Measurements from ENCODE around the gene ADGRA1. TPM values are rescaled to one million over a fixed set of nuclear protein-coding genes. Genes with fewer than 3 reads are reported as not detected.

Gene ADGRA1
- total RNA-seq, 2 donors from 2014 or later, result not detected

DNA sequence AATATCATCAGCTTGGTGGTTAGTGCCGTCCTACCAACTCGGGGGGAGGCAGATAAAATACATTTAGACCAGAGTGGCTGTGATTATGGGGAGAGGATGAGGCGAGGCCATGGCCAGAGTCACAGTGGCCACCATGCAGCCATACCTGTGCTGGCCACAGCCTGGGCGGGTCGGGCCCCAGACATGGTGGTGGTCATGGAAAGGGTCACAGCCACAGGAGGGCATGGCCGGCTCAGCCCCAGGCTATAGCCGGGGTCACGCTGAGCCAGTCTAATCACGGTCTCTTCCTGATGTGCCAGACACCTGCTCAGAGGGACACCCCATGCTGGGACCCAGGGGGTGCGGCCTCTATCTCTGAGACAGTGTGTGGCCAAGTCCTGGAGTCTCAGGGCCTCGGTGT lies 10.2 kb downstream of the ADGRA1 start:
- Mint-ChIP-seq H3K4me3 (no peak overlapping the region), H3K27ac (no peak overlapping the region), H3K9me3 (no peaks in the 10 kb centered on the region), H3K27me3 (ENCODE audit: low read depth) (peaks cover 10% of the 10 kb centered on the region), H3K4me1 (ENCODE audit: low read depth) (no peaks in the 10 kb centered on the region), H3K36me3 (ENCODE audit: insufficient read depth in 2 of 2) (no peaks in the 10 kb centered on the region)
- no peak for DNase-seq
- no peak for ATAC-seq (replicated peaks in 1 of 2)

DNA sequence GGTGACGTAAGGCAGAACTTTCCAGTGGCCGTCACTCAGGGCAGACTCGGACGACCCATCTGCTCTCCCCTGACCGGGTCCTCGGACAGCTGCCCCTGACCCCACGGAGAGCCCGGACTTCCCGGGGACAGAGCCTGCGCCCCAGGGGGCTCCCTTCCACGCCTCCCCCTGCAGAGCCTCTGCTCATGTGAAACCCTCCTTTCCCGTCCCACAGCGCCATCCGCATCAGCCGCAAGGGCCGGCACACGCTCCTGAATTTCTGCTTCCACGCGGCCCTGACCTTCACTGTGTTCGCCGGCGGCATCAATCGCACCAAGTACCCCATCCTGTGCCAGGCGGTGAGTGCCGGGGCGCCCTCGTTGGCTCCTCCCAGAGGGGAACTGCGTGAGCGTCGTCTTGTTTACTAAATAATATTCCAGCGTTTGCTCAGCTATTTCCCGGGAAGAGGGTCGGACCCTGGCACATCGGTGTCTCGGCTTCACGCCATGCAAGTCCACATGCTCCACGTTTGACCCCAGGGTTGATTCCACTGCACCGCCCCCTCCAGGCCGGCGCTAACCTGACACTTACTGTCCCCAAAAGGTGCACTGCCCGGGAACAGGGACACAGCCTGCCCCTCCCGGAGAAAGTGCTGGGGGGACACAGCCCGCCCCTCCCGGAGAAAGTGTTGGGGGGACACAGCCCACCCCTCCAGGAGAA lies 10.9 kb downstream of the ADGRA1 start:
- peaks cover 10% of the 10 kb centered on the region for H3K27me3 Mint-ChIP-seq (ENCODE audit: low read depth)
- no peaks in the 10 kb centered on the region for H3K36me3 Mint-ChIP-seq (ENCODE audit: insufficient read depth in 2 of 2)
- no peaks in the 10 kb centered on the region for H3K4me1 Mint-ChIP-seq (ENCODE audit: low read depth)
- H3K27ac Mint-ChIP-seq, result no peak overlapping the region
- ATAC-seq (replicated peaks in 1 of 2) (no peak), DNase-seq (no peak)
- no peak overlapping the region for H3K4me3 Mint-ChIP-seq
- H3K9me3 Mint-ChIP-seq, result no peaks in the 10 kb centered on the region

DNA sequence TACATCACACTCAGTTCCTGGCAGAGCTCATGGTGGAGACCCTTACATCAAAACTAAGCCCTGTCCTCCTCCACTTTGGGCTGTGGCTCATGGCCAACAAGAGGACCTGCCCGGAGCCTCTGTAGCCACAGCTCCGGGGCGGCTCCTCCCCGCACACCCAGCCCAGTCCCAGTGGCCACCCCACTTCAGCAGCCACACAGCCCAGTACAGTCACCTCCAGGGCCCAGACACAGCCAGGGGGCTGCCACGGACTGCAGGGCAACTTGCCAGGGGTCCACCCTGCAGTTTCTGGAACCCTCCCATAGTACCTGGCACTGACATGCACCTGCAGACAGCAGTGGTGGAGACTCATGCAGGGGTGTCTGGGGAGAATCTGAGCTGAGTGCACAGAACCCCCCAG lies 11.8 kb downstream of the ADGRA1 start:
- H3K4me3 Mint-ChIP-seq, result no peak overlapping the region
- H3K9me3 Mint-ChIP-seq, result no peaks in the 10 kb centered on the region
- no peak for ATAC-seq (replicated peaks in 1 of 2)
- no peaks in the 10 kb centered on the region for H3K36me3 Mint-ChIP-seq (ENCODE audit: insufficient read depth in 2 of 2)
- no peak for DNase-seq
- H3K27ac Mint-ChIP-seq, result no peak overlapping the region
- H3K4me1 Mint-ChIP-seq (ENCODE audit: low read depth), result no peaks in the 10 kb centered on the region
- H3K27me3 Mint-ChIP-seq (ENCODE audit: low read depth), result peaks cover 10% of the 10 kb centered on the region

DNA sequence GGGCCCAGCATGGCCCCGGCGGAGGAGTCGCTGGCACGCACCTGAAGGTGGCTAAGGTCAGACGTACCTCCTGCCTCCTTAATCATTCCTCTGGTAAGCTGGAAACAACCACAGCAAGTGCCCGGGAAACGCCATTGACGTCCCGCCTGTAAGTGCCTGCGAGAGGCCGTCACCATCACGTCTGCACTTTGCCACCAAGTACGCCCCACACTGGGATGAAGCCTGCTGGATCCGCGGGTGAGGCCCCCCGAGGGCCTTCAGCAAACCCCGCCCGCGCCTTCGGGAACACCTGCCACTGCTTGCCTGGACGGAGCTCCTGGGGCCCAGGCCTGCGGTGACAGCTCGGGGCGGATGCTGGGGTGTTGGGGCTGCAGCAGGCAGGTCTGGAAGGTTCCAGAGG lies 12.5 kb downstream of the ADGRA1 start:
- Mint-ChIP-seq H3K9me3 (no peaks in the 10 kb centered on the region), H3K27ac (no peak overlapping the region), H3K4me1 (ENCODE audit: low read depth) (no peaks in the 10 kb centered on the region), H3K27me3 (ENCODE audit: low read depth) (peaks cover 14% of the 10 kb centered on the region), H3K4me3 (no peak overlapping the region), H3K36me3 (ENCODE audit: insufficient read depth in 2 of 2) (no peaks in the 10 kb centered on the region)
- no peak for DNase-seq
- no peak for ATAC-seq (replicated peaks in 1 of 2)

DNA sequence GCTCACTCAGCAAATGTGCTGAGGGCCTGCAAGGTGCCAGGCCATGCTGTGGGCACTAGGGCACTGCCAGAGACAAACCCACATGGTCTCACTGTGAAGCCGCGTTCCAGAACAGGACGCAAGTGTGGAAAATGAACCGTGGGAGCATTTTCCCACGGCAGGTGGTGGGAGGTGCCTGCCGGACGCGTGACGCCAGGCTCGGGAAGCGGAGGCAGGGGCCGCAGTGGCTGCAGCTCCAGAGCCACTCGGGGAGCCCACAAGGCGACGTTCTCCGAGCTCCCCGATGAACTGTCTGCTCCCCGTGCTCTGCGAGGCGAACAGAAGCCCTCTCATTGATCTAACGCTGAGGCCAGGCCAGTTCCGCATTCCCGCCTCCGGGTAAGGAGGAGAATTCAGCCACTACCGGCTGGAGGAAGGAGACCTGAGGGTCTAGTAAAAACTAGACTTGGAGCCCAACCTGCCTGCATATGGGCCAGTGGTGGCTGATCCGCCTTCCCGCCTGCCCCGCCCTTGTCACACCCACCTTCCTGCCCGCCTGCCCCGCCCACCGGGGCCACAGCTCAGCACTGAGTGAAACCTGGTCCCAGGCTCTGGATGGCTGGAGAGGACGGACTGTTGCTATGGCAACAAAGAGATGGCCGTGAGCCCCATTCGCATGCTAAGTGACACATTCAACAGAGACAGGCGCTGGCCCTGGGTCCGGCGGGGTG lies 13.1 kb downstream of the ADGRA1 start:
- Mint-ChIP-seq H3K27ac (no peak overlapping the region), H3K27me3 (ENCODE audit: low read depth) (peaks cover 16% of the 10 kb centered on the region), H3K4me1 (ENCODE audit: low read depth) (no peaks in the 10 kb centered on the region), H3K9me3 (no peaks in the 10 kb centered on the region), H3K4me3 (no peak overlapping the region), H3K36me3 (ENCODE audit: insufficient read depth in 2 of 2) (no peaks in the 10 kb centered on the region)
- peak; percentile 41 to 43 for DNase-seq
- ATAC-seq (replicated peaks in 1 of 2), result peak; percentile 66 to 71

DNA sequence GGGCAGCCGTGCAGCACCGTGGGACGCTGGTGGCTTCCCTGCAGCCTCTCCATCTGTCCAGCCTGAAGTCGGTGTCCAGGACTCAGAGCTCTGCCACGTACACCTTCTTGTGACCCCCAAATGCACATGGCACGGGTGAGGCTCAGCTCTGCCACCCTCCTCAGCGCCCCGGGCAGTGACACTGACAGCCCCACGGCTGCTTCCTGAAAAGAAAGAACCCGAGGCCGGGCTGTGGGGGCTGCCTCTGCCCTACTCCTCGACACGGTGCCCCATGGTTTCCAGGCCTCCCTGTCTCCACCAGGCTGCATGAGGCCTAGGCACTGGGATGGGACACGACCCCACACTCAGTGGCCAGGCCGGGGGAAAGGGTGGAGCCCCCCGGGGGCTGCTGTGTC lies 13.7 kb downstream of the ADGRA1 start:
- H3K9me3 Mint-ChIP-seq, result no peaks in the 10 kb centered on the region
- H3K36me3 Mint-ChIP-seq (ENCODE audit: insufficient read depth in 2 of 2), result no peaks in the 10 kb centered on the region
- DNase-seq (no peak), ATAC-seq (replicated peaks in 1 of 2) (no peak)
- no peaks in the 10 kb centered on the region for H3K4me1 Mint-ChIP-seq (ENCODE audit: low read depth)
- peaks cover 16% of the 10 kb centered on the region for H3K27me3 Mint-ChIP-seq (ENCODE audit: low read depth)
- no peak overlapping the region for H3K4me3 Mint-ChIP-seq
- no peak overlapping the region for H3K27ac Mint-ChIP-seq

DNA sequence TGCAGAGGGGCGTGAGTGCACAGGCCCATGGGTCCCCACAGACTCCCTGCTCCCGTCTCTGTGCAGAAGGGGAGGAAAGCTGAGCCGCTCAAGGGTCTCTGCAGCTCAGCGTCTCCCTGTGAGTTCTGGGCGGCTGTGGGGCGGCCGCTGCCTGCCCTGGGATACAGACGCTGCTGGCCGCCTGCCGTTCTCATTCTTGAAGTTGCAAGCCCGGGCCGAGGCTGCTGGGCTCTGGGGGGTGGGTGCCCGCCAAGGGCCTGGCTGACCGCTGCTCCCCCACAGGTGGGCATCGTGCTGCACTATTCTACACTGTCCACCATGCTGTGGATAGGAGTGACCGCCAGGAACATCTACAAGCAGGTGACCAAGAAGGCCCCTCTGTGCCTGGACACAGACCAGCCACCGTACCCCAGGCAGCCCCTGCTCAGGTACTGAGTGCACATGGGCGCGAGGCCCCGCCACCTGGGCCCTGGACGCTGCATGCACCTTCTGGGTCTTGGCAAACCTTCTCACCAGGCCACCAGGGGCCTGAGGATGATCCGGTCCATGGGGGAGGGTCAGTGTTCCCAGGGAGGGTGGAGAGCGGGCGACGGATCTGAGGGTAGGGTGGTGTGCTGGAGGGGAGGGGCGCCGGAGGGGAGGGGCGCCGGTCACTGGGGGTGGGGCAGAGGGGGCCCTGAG lies 14.8 kb downstream of the ADGRA1 start:
- H3K4me1 Mint-ChIP-seq (ENCODE audit: low read depth), result no peaks in the 10 kb centered on the region
- no peak overlapping the region for H3K27ac Mint-ChIP-seq
- H3K4me3 Mint-ChIP-seq, result no peak overlapping the region
- peaks cover 6% of the 10 kb centered on the region in 2 donors for H3K9me3 Mint-ChIP-seq
- ATAC-seq (replicated peaks in 1 of 2), result no peak
- H3K27me3 Mint-ChIP-seq (ENCODE audit: low read depth), result peaks cover 16% of the 10 kb centered on the region
- peaks cover 4 to 5% of the 10 kb centered on the region in 2 donors for H3K36me3 Mint-ChIP-seq (ENCODE audit: insufficient read depth in 2 of 2)
- DNase-seq, result no peak

DNA sequence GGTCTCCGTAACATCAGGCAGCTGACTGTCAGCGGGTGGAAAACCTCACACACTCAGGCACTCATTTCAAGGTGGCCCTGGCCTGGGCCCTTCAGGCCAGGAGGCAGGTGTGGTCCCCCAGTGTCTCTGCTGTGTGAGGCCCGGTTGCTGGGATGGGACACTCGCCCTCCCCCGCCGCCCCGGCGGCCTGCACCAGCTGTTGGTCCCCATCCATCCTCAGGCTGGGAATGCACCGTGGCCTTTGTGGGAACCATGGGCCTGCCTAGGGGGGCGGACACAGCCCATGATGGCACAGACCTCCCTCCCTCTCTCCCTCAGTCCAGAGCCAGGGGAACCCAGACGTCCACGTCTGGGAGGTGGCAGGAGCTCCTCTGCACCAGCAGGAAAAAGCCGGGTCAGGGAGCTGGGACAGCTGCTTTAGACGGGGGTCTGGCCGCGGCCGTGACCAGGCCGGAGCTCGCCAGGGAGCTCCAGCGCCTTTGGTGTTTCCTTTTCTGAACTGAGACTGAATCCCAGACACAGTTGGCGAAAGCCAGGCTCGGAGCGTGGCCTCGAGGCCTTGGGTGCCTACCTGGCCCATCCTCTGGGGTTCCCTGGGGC lies 15.7 kb downstream of the ADGRA1 start:
- DNase-seq (no peak), ATAC-seq (replicated peaks in 1 of 2) (no peak)
- peaks cover 5 to 6% of the 10 kb centered on the region in 2 donors for H3K36me3 Mint-ChIP-seq (ENCODE audit: insufficient read depth in 2 of 2)
- H3K4me1 Mint-ChIP-seq (ENCODE audit: low read depth), result no peaks in the 10 kb centered on the region
- H3K4me3 Mint-ChIP-seq, result no peak overlapping the region
- no peak overlapping the region for H3K27ac Mint-ChIP-seq
- peaks cover 16% of the 10 kb centered on the region for H3K27me3 Mint-ChIP-seq (ENCODE audit: low read depth)
- H3K9me3 Mint-ChIP-seq, result peaks cover 7% of the 10 kb centered on the region in 2 donors

DNA sequence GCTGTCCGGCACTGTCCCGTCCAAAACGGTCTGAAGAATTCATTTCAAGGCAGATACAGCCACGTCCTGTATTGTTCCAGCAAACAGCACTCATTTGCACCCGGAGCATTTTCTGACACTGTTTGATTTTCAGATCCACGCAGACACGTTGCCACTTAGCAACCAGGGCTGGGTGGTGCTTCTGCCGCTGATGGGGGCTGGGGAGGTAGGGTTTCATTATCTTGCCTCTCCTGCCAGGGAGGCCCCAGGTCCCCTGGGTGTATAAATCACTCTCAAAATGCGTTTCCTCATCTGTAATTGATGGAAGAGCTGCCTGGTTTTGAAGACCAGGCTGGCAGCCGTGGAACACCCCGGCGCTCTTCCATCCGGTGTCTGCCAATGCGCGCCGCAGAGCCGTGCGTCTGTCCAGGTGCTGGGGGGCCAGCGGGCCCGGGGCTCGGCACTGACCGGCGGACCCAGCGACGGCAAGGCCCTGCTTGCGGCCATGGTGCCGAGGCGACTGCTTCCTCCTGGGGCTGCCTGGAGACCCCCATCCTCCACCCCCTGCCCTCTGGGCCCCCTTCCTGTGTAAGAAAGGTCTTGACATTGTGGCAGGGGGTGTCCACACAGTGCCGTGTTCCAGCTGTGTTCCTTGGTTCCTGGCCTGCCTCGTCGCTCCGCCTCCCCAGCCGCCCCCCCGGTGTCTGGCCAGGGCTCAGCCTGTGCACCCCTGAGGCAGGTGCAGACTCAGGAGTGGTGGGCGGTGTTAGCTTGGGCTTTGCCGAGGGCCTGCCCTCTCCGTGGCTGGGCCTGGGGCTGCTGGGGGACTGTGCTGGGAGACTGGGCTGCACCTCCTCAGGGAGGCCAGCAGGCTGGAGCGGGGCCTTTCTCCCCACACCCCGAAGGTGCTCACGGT lies 16.6 kb downstream of the ADGRA1 start:
- peaks cover 5 to 7% of the 10 kb centered on the region in 2 donors for H3K36me3 Mint-ChIP-seq (ENCODE audit: insufficient read depth in 2 of 2)
- peaks cover 8 to 11% of the 10 kb centered on the region in 2 donors for H3K9me3 Mint-ChIP-seq
- H3K27me3 Mint-ChIP-seq (ENCODE audit: low read depth), result peaks cover 16% of the 10 kb centered on the region
- no peaks in the 10 kb centered on the region for H3K4me1 Mint-ChIP-seq (ENCODE audit: low read depth)
- DNase-seq (no peak), ATAC-seq (replicated peaks in 1 of 2) (no peak)
- H3K4me3 Mint-ChIP-seq, result peak overlapping the region in 1 of 2 donors; percentile 32
- no peak overlapping the region for H3K27ac Mint-ChIP-seq

DNA sequence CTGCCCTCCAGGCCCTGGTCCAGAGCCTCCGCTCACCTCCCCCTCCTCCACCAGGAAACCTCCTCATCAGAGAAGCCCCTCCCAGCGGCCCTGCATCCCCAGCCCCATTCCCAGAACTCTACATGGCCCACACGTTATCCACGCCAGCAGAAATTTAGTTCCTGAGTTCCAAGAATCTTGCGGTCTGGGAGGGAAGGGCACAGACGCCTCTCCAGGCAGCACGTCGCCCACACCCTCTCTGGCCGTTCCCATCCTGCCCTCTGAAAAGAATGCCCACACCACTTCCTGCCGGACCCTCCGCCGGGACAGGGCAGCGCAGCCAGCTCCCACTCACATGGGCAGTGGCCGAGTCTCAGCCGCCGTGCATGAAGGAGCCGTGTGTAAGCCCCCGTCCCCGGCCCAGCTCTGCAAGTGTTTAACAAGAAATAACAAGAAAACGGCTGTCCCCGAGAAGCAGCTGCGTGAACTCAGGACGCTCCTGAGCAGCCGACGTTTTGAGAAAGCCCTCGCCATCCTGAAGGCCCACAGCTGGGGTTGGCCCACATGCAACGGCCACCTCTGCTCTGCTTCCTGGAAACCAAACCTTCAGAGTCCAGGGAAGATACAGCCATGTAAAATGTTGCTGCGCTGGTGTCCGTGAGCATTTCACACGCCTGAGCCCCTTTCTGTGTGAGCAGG lies 17.4 kb downstream of the ADGRA1 start:
- H3K9me3 Mint-ChIP-seq, result peaks cover 8 to 12% of the 10 kb centered on the region in 2 donors
- H3K27me3 Mint-ChIP-seq (ENCODE audit: low read depth), result peaks cover 16% of the 10 kb centered on the region
- H3K4me3 Mint-ChIP-seq, result no peak overlapping the region
- no peak overlapping the region for H3K27ac Mint-ChIP-seq
- DNase-seq (no peak), ATAC-seq (replicated peaks in 1 of 2) (no peak)
- no peaks in the 10 kb centered on the region for H3K4me1 Mint-ChIP-seq (ENCODE audit: low read depth)
- peaks cover 7% of the 10 kb centered on the region in 2 donors for H3K36me3 Mint-ChIP-seq (ENCODE audit: insufficient read depth in 2 of 2)

DNA sequence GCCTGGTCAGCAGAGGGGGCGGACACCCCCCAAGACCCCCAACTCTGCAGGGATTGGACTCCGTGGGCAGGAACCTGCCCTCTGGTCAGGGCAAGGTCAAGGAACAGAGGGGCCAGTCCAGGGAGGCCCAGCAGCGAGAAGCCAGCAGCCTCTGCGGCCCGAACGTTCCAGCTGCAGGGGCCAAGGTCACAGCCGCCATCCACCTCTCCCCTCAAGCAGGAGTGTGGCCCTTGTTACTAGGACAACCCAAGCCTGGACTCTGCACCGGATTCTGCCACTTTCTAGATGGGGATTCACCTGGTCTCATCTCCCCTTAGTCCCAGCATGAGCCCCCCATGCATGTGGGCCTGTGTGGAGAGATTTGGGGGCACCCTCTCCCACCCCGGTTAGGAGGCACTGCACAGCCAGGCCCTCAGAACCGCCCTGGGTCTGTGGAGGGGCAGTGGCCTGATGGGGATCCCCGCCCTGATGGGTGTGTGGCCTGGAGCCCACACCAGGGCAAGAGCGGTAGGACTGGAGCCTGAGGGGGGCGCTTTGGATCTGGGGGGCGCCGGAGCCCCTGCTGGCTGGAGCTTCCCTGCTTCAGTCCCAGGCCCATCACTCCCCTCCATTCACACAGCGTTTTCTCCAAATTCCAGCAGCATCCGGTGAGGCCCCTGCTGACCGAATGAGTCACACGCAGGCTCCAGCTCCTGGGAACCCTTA lies 18.1 kb downstream of the ADGRA1 start:
- DNase-seq (no peak), ATAC-seq (replicated peaks in 1 of 2) (no peak)
- H3K4me1 Mint-ChIP-seq (ENCODE audit: low read depth), result no peaks in the 10 kb centered on the region
- peaks cover 16% of the 10 kb centered on the region for H3K27me3 Mint-ChIP-seq (ENCODE audit: low read depth)
- H3K4me3 Mint-ChIP-seq, result no peak overlapping the region
- peaks cover 8 to 12% of the 10 kb centered on the region in 2 donors for H3K9me3 Mint-ChIP-seq
- no peak overlapping the region for H3K27ac Mint-ChIP-seq
- peaks cover 7% of the 10 kb centered on the region in 2 donors for H3K36me3 Mint-ChIP-seq (ENCODE audit: insufficient read depth in 2 of 2)

Data from activated T-cell treated with anti-CD3 and anti-CD28 coated beads, Interleukin-2, amount 50 U/mL, for 72 hours (primary cell).